WTC11 (cell line): ENCODE data around the gene TMPRSS11F. TPM values are rescaled to one million over a fixed set of nuclear protein-coding genes. Genes with fewer than 3 reads are reported as not detected.

Experiments used
- ATAC-seq: fragments of 200-7000 bp; cut with Tn5 transposase; 2 replicates; pipeline ENCODE4 v1.10.0; 2021; ENCODE audit warnings: mild to moderate bottlenecking, moderate library complexity
- CTCF ChIA-PET: fragments of 300-600 bp; sonication (Branson Sonifier 250); formaldehyde crosslinking; loops from one replicate; lab custom pipeline; 2021; ENCODE audit warnings: antibody characterized with exemption; lab: Charles Lee
- POLR2A ChIA-PET: fragments of 350-600 bp; sonication (Branson Sonifier 250); formaldehyde crosslinking; loops from one replicate; lab custom pipeline; 2021; ENCODE audit warnings: antibody characterized with exemption; lab: Charles Lee
- DNase-seq: peaks from one replicate; pipeline ENCODE4 v3.0.0; 2021; ENCODE audit warnings: low spot score
- H3K27ac Mint-ChIP-seq: 2 replicates; pipeline ENCODE4 v1.8.0; 2021; ENCODE audit warnings: mixed read lengths
- H3K27me3 Mint-ChIP-seq: 2 replicates; pipeline ENCODE4 v1.8.0; 2021; ENCODE audit warnings: low read depth, mild to moderate bottlenecking, moderate library complexity, mixed read lengths
- H3K36me3 Mint-ChIP-seq: 2 replicates; pipeline ENCODE4 v1.8.0; 2021; ENCODE audit warnings: mixed read lengths
- H3K4me1 Mint-ChIP-seq: 2 replicates; pipeline ENCODE4 v1.8.0; 2022; ENCODE audit warnings: mixed read lengths
- H3K4me3 Mint-ChIP-seq: 2 replicates; pipeline ENCODE4 v1.8.0; 2021; ENCODE audit warnings: mild to moderate bottlenecking, moderate library complexity, mixed read lengths
- H3K9me3 Mint-ChIP-seq: 2 replicates; pipeline ENCODE4 v1.8.0; 2021; ENCODE audit warnings: mixed read lengths
- CREB1 ChIP-seq: sonication (generic); formaldehyde crosslinking; IDR thresholded peaks from 2 replicates; pipeline ENCODE4 v1.8.0; 2023; ENCODE audit warnings: mild to moderate bottlenecking, missing genetic modification reagents
- NFATC4 ChIP-seq: fragments of 250-450 bp; sonication (Bioruptor Pico); IDR thresholded peaks from 2 replicates; pipeline ENCODE4 v1.9.0; 2021; ENCODE audit warnings: mild to moderate bottlenecking
- NFYB ChIP-seq: sonication (generic); formaldehyde crosslinking; conservative IDR thresholded peaks from 2 replicates; pipeline ENCODE4 v1.8.0; 2022; ENCODE audit warnings: low read depth, missing genetic modification reagents
- ZNF317 ChIP-seq: sonication (generic); formaldehyde crosslinking; IDR thresholded peaks from 2 replicates; pipeline ENCODE4 v1.8.1; 2023; ENCODE audit warnings: low read depth, mild to moderate bottlenecking, moderate library complexity, missing genetic modification reagents, borderline replicate concordance
- ZNF416 ChIP-seq: fragments of 250-450 bp; sonication (Bioruptor Pico); IDR thresholded peaks from 2 replicates; pipeline ENCODE4 v1.9.0; 2021; ENCODE audit warnings: mild to moderate bottlenecking, inconsistent platforms
- total RNA-seq: library from RNA; stranded (reverse); gene quantifications from 3 replicates; pipeline ENCODE4 v1.2.3, GENCODE V29; 2021
- TF ChIP-seq, protein P1 (sequence below): sonication (generic); formaldehyde crosslinking; IDR thresholded peaks from 2 replicates; pipeline ENCODE4 v1.8.1; 2023; ENCODE audit warnings: mild to moderate bottlenecking, moderate library complexity, missing genetic modification reagents
- TF ChIP-seq, protein P2 (sequence below): sonication (generic); formaldehyde crosslinking; IDR thresholded peaks from 2 replicates; pipeline ENCODE4 v1.8.1; 2023; ENCODE audit warnings: mild to moderate bottlenecking, missing genetic modification reagents, borderline replicate concordance
- TF ChIP-seq, protein P3 (sequence below): fragments of 250-450 bp; sonication (Bioruptor Pico); IDR thresholded peaks from 2 replicates; pipeline ENCODE4 v2.1.2; 2022; ENCODE audit warnings: mild to moderate bottlenecking, moderate library complexity
- TF ChIP-seq, protein P4 (sequence below): sonication (generic); formaldehyde crosslinking; IDR thresholded peaks from 2 replicates; pipeline ENCODE4 v1.8.0; 2023; ENCODE audit warnings: missing genetic modification reagents
- TF ChIP-seq, protein P5 (sequence below): sonication (generic); formaldehyde crosslinking; IDR thresholded peaks from 2 replicates; pipeline ENCODE4 v1.8.0; 2022; ENCODE audit warnings: mild to moderate bottlenecking, missing genetic modification reagents
- TF ChIP-seq, protein P6 (sequence below): sonication (generic); formaldehyde crosslinking; IDR thresholded peaks from 2 replicates; pipeline ENCODE4 v1.8.1; 2022; ENCODE audit warnings: low read depth, missing genetic modification reagents, borderline replicate concordance

The TMPRSS11F gene
- total RNA-seq, 1 experiment from 2014 or later = not detected

DNA sequence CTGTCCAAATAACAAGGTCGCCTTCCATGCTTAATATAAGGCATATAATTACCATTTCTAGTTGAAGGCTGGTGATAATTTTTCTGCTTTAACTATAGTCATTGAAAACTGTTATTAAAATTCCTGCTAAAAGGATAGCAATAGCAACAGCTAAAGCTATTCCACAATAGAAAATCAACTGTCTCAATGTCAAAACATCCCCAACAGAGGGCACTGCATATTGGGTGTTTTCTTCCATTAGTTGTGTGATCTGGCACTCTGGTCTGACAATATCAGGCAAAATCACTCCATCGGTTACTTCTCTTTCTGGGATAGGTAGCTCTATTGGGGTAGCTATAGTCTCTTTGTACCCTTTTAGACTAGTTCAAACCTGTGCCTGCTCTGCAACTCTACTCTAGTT lies 53.5 kb downstream of the TMPRSS11F start (continued):
- TF ChIP-seq, protein P1, sequence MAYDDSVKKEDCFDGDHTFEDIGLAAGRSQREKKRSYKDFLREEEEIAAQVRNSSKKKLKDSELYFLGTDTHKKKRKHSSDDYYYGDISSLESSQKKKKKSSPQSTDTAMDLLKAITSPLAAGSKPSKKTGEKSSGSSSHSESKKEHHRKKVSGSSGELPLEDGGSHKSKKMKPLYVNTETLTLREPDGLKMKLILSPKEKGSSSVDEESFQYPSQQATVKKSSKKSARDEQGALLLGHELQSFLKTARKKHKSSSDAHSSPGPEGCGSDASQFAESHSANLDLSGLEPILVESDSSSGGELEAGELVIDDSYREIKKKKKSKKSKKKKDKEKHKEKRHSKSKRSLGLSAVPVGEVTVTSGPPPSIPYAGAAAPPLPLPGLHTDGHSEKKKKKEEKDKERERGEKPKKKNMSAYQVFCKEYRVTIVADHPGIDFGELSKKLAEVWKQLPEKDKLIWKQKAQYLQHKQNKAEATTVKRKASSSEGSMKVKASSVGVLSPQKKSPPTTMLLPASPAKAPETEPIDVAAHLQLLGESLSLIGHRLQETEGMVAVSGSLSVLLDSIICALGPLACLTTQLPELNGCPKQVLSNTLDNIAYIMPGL (CRISPR knock-in tag) = no peak

DNA sequence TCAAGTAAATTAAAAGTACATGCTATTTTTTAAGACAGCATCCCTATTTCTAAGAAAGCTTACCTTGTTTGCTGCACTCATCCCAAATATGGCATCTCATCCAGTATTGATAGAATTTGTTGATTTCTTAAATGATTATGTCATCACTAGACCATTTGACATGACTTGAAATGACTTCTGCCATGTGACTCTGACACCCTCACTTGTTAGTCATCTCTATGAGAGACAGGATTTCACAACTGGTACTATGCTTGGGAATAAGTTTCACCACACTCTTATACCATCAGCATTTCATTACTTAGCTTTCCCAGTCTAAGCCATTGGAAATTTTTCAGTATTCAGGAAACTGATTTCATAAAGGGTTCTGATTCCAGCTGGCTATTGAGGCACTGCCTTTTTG lies 55.3 kb downstream of the TMPRSS11F start:
- no peaks in the 10 kb centered on the region for H3K9me3 Mint-ChIP-seq
- ATAC-seq (no peak), DNase-seq (no peak)
- H3K36me3 Mint-ChIP-seq = no peaks in the 10 kb centered on the region
- H3K27me3 Mint-ChIP-seq = no peaks in the 10 kb centered on the region
- H3K27ac Mint-ChIP-seq = no peak overlapping the region
- CTCF ChIA-PET = interaction anchor here (0.7 kb wide), 1 partner anchor 19 kb away, joined by 3 read pairs; no protein-coding TSS in a partner anchor
- TF ChIP-seq, protein P2, sequence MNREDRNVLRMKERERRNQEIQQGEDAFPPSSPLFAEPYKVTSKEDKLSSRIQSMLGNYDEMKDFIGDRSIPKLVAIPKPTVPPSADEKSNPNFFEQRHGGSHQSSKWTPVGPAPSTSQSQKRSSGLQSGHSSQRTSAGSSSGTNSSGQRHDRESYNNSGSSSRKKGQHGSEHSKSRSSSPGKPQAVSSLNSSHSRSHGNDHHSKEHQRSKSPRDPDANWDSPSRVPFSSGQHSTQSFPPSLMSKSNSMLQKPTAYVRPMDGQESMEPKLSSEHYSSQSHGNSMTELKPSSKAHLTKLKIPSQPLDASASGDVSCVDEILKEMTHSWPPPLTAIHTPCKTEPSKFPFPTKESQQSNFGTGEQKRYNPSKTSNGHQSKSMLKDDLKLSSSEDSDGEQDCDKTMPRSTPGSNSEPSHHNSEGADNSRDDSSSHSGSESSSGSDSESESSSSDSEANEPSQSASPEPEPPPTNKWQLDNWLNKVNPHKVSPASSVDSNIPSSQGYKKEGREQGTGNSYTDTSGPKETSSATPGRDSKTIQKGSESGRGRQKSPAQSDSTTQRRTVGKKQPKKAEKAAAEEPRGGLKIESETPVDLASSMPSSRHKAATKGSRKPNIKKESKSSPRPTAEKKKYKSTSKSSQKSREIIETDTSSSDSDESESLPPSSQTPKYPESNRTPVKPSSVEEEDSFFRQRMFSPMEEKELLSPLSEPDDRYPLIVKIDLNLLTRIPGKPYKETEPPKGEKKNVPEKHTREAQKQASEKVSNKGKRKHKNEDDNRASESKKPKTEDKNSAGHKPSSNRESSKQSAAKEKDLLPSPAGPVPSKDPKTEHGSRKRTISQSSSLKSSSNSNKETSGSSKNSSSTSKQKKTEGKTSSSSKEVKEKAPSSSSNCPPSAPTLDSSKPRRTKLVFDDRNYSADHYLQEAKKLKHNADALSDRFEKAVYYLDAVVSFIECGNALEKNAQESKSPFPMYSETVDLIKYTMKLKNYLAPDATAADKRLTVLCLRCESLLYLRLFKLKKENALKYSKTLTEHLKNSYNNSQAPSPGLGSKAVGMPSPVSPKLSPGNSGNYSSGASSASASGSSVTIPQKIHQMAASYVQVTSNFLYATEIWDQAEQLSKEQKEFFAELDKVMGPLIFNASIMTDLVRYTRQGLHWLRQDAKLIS (CRISPR knock-in tag) = no peak
- TF ChIP-seq, protein P3, sequence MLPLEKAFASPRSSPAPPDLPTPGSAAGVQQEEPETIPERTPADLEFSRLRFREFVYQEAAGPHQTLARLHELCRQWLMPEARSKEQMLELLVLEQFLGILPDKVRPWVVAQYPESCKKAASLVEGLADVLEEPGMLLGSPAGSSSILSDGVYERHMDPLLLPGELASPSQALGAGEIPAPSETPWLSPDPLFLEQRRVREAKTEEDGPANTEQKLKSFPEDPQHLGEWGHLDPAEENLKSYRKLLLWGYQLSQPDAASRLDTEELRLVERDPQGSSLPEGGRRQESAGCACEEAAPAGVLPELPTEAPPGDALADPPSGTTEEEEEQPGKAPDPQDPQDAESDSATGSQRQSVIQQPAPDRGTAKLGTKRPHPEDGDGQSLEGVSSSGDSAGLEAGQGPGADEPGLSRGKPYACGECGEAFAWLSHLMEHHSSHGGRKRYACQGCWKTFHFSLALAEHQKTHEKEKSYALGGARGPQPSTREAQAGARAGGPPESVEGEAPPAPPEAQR = no peak
- TF ChIP-seq ZNF317 = no peak
- TF ChIP-seq NFYB = no peak
- TF ChIP-seq NFATC4 (CRISPR knock-in tag) = no peak
- TF ChIP-seq, protein P4, sequence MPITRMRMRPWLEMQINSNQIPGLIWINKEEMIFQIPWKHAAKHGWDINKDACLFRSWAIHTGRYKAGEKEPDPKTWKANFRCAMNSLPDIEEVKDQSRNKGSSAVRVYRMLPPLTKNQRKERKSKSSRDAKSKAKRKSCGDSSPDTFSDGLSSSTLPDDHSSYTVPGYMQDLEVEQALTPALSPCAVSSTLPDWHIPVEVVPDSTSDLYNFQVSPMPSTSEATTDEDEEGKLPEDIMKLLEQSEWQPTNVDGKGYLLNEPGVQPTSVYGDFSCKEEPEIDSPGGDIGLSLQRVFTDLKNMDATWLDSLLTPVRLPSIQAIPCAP (CRISPR knock-in tag) = no peak
- TF ChIP-seq, protein P5, sequence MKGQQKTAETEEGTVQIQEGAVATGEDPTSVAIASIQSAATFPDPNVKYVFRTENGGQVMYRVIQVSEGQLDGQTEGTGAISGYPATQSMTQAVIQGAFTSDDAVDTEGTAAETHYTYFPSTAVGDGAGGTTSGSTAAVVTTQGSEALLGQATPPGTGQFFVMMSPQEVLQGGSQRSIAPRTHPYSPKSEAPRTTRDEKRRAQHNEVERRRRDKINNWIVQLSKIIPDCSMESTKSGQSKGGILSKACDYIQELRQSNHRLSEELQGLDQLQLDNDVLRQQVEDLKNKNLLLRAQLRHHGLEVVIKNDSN = no peak
- no peak overlapping the region for H3K4me3 Mint-ChIP-seq
- POLR2A ChIA-PET = no interaction called here
- H3K4me1 Mint-ChIP-seq = peaks cover 21% of the 10 kb centered on the region

DNA sequence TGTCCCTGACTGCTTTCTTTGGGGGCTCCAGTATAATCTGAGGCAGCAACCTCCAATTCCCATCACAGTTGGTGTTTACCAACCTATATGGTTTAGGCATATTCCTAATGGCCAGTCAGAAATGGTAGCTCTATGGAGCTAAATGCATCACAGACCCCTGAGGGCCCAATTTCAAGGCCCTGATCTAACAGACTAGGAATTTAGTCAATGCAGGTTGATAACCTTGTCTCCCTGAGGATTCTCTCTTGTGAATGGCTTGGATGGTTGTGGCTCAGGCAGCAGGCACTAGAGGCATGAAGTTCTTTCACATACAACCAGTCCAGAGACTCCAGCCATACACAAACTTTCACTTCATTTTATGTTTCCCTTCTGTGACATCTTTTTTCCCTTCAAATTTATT lies 59.4 kb downstream of the TMPRSS11F start:
- ChIA-PET CTCF (interaction anchor here (1.5 kb wide), 1 partner anchor 323 kb away, joined by 3 read pairs; no protein-coding TSS in a partner anchor), POLR2A (no interaction called here)
- ATAC-seq = peak; percentile 87
- H3K27me3 Mint-ChIP-seq = no peaks in the 10 kb centered on the region
- H3K36me3 Mint-ChIP-seq = no peaks in the 10 kb centered on the region
- no peak overlapping the region for H3K4me3 Mint-ChIP-seq
- peak overlapping the region; percentile 57; the same call in 1 of the 2 replicates for H3K27ac Mint-ChIP-seq
- TF ChIP-seq, protein P6, sequence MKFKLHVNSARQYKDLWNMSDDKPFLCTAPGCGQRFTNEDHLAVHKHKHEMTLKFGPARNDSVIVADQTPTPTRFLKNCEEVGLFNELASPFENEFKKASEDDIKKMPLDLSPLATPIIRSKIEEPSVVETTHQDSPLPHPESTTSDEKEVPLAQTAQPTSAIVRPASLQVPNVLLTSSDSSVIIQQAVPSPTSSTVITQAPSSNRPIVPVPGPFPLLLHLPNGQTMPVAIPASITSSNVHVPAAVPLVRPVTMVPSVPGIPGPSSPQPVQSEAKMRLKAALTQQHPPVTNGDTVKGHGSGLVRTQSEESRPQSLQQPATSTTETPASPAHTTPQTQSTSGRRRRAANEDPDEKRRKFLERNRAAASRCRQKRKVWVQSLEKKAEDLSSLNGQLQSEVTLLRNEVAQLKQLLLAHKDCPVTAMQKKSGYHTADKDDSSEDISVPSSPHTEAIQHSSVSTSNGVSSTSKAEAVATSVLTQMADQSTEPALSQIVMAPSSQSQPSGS (CRISPR knock-in tag) = no peak
- TF ChIP-seq NFATC4 (CRISPR knock-in tag) = no peak
- no peak for TF ChIP-seq ZNF416 (CRISPR knock-in tag)
- no peak for TF ChIP-seq CREB1 (CRISPR knock-in tag)
- TF ChIP-seq, protein P2 (CRISPR knock-in tag) = no peak
- peaks cover 19% of the 10 kb centered on the region for H3K4me1 Mint-ChIP-seq
- no peak for DNase-seq
- no peaks in the 10 kb centered on the region for H3K9me3 Mint-ChIP-seq
